MCF 10A (cell line): Measurements from ENCODE around the gene LRP1. TPM values are rescaled to one million over a fixed set of nuclear protein-coding genes. Genes with fewer than 3 reads are reported as not detected.

Experiments
- BruUV-seq: library from RNA; stranded (reverse); fragments of 400-500 nt; replicated peaks from 2 replicates; lab custom pipeline; 2021; lab: Mats Ljungman, UMichigan
- CTCF ChIA-PET: fragments of 300-600 bp; sonication (Branson Sonifier 250); formaldehyde crosslinking; extraction: SDS; loops from one replicate; lab custom pipeline; 2021; ENCODE audit warnings: antibody characterized with exemption, inconsistent platforms; lab: Yijun Ruan, JAX
- POLR2A ChIA-PET: fragments of 300-600, 350-650 bp; sonication (Branson Sonifier 250); formaldehyde crosslinking; extraction: SDS; loops from one replicate; lab custom pipeline; 2020; ENCODE audit warnings: antibody characterized with exemption, inconsistent platforms; lab: Yijun Ruan, JAX
- DNase-seq: peaks from one replicate; pipeline ENCODE4 v3.0.0-alpha.2; 2018; ENCODE audit not compliant: unreplicated experiment
- H3K27ac Mint-ChIP-seq: one replicate; pipeline ENCODE4 v1.8.0; 2022; ENCODE audit warnings: mild to moderate bottlenecking, low read depth, mixed read lengths; ENCODE audit not compliant: unreplicated experiment
- H3K27me3 Mint-ChIP-seq: one replicate; pipeline ENCODE4 v1.8.0; 2022; ENCODE audit warnings: mixed read lengths; ENCODE audit not compliant: insufficient read depth, unreplicated experiment
- H3K36me3 Mint-ChIP-seq: one replicate; pipeline ENCODE4 v1.8.0; 2022; ENCODE audit warnings: mild to moderate bottlenecking, moderate library complexity, mixed read lengths; ENCODE audit not compliant: insufficient read depth, unreplicated experiment
- H3K4me1 Mint-ChIP-seq: one replicate; pipeline ENCODE4 v1.8.0; 2022; ENCODE audit warnings: mixed read lengths; ENCODE audit not compliant: insufficient read depth, unreplicated experiment
- H3K4me3 Mint-ChIP-seq: one replicate; pipeline ENCODE4 v1.8.0; 2022; ENCODE audit warnings: mild to moderate bottlenecking, moderate library complexity, mixed read lengths; ENCODE audit not compliant: unreplicated experiment
- H3K9me3 Mint-ChIP-seq: one replicate; pipeline ENCODE4 v1.8.0; 2022; ENCODE audit warnings: mixed read lengths; ENCODE audit not compliant: unreplicated experiment
- CTCF ChIP-seq: fragments of 200-600 bp; IDR thresholded peaks from one replicate; pipeline ENCODE4 v1.8.0; 2022; ENCODE audit warnings: antibody characterized with exemption, mild to moderate bottlenecking; ENCODE audit not compliant: unreplicated experiment
- intact Hi-C: fragments of 100-400 bp; cut with micrococcal nuclease; formaldehyde crosslinking; loops from 2 replicates; pipeline ENCODE4 v1.14.1; 2022
- total RNA-seq: library from RNA; stranded (reverse); gene quantifications from 2 replicates; pipeline ENCODE4 v1.2.3, GENCODE V29; 2022

The LRP1 gene
- total RNA-seq, 1 experiment from 2014 or later: 18.9 TPM

GRCh38 chr12:57103856-57104255 is 24.4 kb upstream of the LRP1 start:
- no peak overlapping the region for H3K27ac Mint-ChIP-seq
- CTCF ChIA-PET: interaction anchor here (0.6 to 1.2 kb wide), 5 partner anchors 8 to 75 kb away, joined by 3 to 4 read pairs (median 4); no protein-coding TSS in a partner anchor
- POLR2A ChIA-PET: interaction anchor here (0.5 to 10.2 kb wide), 3 partner anchors 8 to 57 kb away, joined by 3 to 610 read pairs (median 3); partner anchors contain the start of gene NAB2
- peaks cover 65% of the 10 kb centered on the region for H3K36me3 Mint-ChIP-seq
- no peak for TF ChIP-seq CTCF
- H3K4me1 Mint-ChIP-seq: peaks cover 7% of the 10 kb centered on the region
- BruUV-seq: no TSS peak
- no peak for DNase-seq
- H3K4me3 Mint-ChIP-seq: no peak overlapping the region
- intact Hi-C loops: no loop called here
- H3K9me3 Mint-ChIP-seq: no peaks in the 10 kb centered on the region
- H3K27me3 Mint-ChIP-seq: no peaks in the 10 kb centered on the region

GRCh38 chr12:57104292-57104910 is 23.9 kb upstream of the LRP1 start:
- CTCF ChIA-PET: interaction anchor here (0.7 to 1.2 kb wide), 4 partner anchors 9 to 76 kb away, joined by 3 to 4 read pairs (median 4); no protein-coding TSS in a partner anchor
- no peak for DNase-seq
- Mint-ChIP-seq H3K4me3 (no peak overlapping the region), H3K9me3 (no peaks in the 10 kb centered on the region), H3K4me1 (peaks cover 10% of the 10 kb centered on the region), H3K27me3 (no peaks in the 10 kb centered on the region), H3K36me3 (peaks cover 59% of the 10 kb centered on the region), H3K27ac (no peak overlapping the region)
- POLR2A ChIA-PET: interaction anchor here (1.3 to 10.2 kb wide), 2 partner anchors 10 to 26 kb away, joined by 5 to 610 read pairs; partner anchors contain the start of genes NAB2 and NEMP1
- no TSS peak for BruUV-seq
- TF ChIP-seq CTCF: no peak
- intact Hi-C loops: no loop called here

- BruUV-seq: no TSS peak
- ChIA-PET CTCF (interaction anchor here (1.1 kb wide), 1 partner anchor 10 kb away, joined by 4 read pairs; no protein-coding TSS in a partner anchor), POLR2A (interaction anchor here (0.6 to 10.2 kb wide), 3 partner anchors 11 to 27 kb away, joined by 3 to 610 read pairs (median 5); partner anchors contain the start of genes NAB2 and NEMP1)
- Mint-ChIP-seq H3K36me3 (peaks cover 55% of the 10 kb centered on the region), H3K4me3 (no peak overlapping the region), H3K27me3 (no peaks in the 10 kb centered on the region), H3K27ac (no peak overlapping the region), H3K9me3 (no peaks in the 10 kb centered on the region), H3K4me1 (peaks cover 18% of the 10 kb centered on the region)
- intact Hi-C loops: no loop called here
- no peak for DNase-seq
- no peak for TF ChIP-seq CTCF
These were observed 23.1 kb upstream of the LRP1 start for GRCh38 chr12:57105011-57105753.
